ENCODE data around the gene ABI2.

Gene ABI2

DNA sequence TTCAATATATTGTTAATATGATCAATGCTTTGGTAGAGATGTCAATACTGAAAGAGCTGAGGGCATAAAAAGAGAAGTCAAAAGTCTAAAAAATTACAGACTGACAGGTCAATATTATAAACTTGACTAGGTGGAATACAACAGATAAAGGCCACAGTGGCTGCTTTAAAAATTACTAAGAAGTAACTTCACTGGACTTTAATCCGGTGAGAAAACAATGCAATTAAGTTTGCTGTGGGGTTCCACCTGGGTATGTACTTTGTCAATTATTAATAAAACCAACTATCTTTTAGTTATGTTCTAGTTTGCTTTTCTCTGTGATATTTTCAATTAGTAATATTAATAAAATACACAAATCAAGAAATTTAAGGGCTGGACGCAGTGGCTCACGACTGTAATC, 162.2 kb downstream of the ABI2 start:
- no peak for DNase-seq

DNA sequence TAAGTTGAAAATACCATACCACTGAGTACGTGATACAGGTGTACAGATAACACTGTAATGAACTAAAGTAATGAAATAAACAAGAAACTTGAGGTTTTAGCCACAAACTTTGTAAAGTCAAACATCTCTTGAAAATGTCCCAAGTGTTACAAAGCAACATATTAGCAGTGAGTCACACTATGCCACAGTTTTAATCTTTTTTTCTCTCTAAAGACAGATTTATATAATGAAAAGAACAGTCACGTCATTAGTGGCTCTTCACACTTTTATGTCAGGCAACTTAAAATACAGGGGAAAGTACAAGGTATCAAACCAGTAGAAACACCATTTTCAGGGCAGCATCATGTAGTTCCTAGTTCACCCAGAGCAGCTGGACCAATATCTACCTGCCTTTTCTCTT, 164.8 kb downstream of the ABI2 start:
- no peak for DNase-seq
